Cortex of kidney (tissue), 1 donor: ENCODE measurements around the gene FHL1.

Experiments used
- DNase-seq: peaks from one replicate; lab custom pipeline; 2025; lab: John Stamatoyannopoulos, UW

FHL1 gene

DNA sequence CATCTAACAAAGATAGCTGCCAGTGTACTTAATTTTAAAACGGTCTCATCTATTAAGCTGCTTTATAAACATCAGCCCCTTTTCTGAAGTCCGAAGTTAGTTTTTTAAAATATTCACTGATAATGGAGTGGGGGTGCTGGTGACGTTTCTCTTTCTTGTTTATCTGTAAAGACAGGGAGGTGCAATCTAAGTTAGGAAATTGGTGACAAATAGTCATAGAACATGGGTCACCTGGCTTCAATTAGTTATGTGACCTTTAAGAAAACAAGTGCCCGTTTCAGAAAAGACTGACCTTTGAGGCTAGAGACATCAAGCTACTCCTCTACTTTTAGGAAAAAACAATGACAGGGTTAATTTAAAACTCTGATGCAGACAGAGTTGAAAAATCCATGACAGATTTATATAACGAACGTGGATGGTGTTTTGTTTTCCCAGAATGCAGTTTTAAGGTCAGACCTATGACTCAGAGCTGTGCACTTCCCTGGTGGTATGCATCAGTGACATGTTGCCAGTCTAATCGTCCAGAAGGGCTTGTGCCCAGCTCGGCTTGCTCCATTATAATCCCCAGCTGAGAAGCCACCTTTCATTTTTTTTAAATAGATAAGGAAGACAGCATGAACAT lies 38.2 kb downstream of the FHL1 start:
- DNase-seq, result no peak

DNA sequence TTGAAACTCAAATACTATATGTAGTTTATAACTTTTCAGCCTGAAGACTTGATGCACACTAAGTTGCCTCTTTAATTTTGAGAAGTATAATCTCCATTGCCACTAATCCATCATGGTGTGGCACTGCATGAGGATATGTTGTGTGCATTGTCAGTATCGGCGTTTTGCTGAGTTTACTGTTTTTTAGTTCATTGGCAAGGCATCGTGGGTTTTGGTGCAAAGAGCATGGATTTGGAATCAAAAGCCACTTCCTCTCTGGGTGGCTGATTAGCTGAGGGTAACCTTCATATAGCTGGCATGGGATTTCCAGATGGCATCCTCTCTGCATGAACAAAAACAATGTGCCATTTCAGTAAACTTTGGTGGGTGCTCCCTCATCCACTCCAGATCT lies 38.7 kb downstream of the FHL1 start:
- DNase-seq, result no peak

DNA sequence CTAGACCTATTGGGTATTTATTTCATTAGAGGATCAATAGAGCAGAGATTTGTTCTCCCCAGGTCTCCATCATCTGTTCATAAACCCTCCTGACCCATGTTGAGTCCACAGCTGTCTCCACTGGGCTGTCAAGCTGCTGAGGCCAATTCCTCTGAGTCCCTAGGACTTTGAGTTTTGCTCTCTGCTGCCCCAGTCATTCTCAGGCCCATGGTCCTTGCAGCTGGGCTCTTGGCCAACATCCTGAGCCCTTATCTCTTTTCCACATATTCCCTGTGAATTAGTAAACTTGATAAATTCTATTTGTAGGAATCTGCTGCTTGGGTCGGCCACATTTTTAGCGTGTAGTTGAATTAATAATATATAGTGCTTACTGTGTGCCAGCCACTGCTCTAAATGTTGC lies 41.9 kb downstream of the FHL1 start:
- no peak for DNase-seq

DNA sequence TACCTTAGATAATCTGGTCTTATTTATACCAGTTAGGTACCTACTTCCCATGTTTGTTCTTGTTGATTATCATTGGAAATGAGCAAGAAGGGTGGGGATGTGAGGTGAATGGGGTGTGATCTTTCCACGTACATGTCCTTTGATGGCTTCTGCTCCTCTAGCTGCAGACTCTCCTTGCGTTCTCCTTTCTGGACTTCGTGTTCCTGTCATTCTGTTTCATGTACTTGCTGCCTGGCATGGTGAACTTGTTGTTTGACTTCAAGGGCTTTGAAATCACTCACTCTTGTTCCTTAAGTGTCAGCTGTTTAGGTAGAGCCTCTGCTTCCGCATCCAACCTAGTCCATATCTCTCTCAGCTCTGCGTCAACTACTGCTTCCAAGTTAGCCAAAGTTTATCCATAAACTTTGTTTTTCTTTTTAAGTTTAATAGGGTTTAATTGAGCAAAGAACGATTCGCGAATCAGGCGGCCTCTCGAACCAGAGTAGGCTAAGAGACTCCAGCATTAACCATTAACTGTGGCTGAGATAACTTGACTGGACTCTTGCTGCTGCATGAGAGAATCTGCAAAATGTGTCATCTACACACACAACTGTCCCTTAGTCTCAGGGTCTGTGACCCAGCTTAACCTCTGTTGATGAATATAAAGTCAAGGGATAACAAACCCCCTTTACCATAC lies 42.8 kb downstream of the FHL1 start:
- DNase-seq, result no peak

DNA sequence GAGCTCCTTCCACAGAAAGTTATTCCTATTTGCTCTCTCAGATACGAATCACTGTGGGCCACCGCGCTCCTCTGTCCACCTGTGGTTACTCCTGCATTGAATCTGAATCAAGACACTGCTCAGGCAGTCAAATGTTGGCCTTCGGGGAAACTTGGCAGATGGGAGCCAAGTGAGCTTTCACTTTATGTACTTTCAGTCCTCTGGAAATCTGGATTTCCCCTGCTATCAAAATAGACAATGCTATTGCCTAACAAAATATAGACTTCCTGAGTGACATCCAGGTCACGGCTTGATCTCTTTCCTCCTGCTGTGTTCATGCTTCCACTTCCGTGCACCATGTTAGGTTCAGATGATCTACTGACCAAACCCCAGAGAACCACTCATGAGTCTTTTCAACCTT lies 43.8 kb downstream of the FHL1 start:
- DNase-seq, result no peak

DNA sequence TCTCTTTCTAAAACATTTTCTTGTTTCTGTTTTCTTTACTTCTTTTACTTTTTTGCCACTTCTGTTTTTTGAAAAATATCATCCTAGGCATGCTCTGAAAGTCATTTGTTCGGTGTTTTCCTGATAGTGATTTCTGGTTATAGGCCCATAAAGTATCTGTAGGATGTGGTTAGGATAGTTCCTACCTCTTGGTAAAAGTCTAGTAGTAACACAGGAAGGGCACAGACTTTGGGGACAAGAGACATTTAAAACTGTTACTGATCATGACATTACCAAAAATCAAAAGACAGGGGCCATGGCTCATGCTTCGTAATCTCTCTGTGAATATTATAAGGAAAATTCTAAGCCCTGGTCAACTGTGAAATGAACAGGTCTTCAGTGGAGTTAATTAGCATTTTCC lies 44.8 kb downstream of the FHL1 start:
- no peak for DNase-seq

DNA sequence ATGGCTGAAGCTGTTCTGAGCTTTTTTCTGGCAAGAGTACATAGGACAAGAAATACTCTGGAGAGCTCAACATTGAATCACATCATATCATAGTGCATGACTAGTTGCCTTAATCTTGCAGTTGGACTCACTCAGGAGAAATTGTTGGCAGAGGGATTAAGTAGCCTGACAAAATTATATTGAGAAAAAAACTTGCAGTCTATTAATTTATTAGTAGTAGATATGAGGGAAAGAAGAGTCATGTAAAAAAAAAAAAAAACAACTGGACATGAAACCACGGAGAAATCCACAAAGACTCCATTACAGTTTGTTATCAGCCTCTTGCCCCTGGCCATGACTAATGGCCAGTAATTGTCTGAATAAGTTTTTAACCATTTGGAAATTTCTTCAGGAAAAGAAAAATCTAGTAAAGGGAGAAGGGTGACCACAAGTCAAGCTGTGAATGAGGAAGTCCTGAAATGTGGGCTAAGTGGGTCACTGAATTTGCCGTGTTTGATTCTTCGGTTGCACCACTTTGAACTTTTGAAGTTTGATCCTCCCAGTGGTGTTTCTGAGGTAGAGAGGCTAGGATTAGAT lies 45.6 kb downstream of the FHL1 start:
- no peak for DNase-seq

DNA sequence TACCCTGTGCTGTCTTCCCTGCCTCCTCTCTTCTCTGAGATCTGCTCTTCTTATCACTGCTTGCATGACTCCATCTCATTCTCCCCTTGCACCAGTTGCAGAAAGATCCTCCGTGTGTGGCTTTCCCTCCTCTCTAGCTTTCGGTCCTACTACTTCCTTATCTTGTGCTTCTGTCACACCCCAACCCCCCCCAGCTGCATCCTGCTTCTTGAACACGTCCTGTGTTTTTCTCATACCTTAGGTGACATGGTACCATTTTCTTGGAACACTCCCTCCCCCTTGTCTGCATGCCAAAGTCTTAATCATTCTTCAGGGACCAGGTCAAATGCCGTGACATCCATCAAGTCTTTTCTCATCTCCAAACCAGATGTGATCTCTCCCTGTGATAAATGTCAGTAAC lies 46.4 kb downstream of the FHL1 start:
- DNase-seq, result no peak

DNA sequence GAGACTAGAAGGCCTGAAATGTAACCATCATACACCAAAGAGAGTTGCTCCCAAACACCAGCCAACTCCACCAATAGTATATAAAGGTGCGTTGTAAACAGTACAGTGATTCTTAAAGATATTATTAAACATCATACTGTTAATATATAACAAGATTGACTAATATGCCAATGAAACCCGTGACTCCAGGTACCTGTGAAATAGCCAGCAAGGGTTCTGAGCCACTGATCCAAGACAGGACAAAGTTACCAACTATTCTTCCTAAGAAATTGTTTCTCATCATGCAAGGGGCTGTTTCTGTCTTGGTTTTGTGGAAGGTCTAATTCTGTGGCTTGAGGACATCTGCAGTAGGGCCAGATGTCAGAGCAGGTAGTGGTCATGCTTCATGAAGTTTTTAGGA lies 47.2 kb downstream of the FHL1 start:
- DNase-seq, result no peak

DNA sequence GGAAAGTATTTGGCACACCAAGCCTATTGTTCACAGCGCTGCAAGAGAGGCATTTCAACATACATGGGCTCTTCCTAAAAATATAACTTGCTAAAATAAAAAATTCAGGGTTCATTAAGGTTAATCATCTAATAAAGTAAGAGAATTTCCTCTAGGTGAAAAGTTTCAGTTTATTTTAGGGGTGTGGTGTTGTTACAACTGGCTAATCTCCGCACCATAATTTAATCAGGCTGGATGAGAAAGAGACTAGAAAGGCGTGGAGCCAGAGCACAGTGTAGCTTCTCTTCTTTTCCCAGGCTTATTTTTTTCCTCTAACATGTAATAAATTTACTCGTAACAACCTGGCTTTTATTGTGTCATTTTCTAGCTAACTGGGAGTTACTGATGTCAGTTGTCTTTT lies 47.9 kb downstream of the FHL1 start:
- no peak for DNase-seq

DNA sequence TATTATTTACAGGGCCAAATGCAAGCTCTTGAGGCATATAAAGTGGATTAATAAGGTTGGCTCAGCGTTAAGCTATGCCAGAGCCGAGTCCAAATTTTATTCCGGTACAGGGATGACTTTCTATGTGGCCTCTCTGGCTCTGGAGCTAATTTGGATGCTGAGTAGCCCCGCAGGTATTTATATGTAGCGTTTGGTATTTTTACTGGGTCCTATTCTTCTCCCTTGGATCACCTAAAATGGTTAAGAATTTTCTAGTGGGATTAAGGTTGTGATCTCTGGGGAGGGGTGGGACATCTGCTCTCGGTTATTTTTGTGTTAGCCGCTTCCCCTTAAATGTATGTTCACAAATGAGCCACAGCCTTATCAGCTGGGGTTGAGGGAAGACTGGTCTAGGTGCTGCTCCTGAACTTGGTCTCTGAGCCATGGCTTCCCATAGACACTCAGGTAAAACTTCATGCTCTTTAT lies 49.4 kb downstream of the FHL1 start:
- no peak for DNase-seq

DNA sequence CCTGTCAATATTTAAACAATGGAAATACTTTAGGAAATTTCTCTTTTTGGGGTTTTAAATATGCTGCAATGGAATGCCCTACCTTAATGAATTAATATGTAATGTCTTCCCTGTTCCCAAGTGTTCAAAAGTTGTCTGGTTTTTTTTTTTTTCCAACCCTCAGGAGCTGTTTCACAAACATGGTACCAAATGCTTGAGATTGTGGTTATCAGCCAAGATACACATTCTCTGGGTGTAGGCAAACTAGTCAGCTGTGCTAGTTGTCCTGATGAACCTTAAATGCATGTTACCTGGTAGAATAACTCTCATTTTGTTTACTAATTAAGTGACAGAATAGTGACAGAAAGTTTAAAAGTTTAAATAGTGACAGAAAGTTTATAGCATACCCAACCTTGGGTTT lies 50.7 kb downstream of the FHL1 start:
- no peak for DNase-seq

DNA sequence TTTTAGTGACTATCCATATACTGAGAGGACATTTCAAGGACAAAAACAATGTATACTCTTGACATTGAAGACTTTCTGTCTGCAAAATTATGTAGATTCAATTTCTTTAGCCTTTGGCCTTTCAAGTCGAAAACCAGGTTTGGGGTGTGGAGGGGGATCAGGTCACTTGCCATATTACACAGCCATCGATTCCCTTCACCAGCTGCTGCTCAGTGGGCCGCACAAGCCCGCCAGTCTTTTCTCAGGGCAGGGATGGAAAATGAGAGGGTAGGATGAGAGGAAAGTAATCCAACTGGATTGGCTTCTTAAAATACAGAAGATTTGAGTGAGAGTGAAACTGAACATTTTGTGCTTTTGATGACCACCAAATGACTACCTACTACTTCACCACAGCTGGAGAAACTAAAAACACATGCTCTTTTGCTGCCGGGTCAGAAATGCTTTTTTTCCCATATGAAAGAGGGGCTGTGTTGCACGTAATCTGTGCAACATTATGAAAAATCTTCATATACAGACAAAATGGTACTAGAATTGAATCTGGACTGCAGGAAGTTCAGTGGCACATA lies 51.4 kb downstream of the FHL1 start:
- no peak for DNase-seq

DNA sequence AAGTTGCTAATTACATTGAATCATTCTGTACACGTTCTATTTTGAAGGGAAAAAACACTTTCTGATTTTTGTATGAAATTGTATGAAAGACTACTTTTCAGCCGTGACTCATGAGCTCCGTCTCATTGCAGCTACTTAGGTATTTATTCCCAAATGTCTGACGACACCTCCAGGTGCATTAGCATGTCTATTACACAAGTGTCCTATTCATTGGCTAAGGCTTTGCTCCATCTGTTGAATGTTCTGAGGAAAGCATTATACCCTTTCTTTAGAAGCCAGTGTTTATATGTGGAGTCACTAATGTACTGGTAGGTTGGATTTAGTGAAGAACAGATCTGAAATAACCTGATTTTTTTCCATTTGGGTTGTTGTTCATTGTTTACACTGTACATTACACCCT lies 52.0 kb downstream of the FHL1 start:
- no peak for DNase-seq

DNA sequence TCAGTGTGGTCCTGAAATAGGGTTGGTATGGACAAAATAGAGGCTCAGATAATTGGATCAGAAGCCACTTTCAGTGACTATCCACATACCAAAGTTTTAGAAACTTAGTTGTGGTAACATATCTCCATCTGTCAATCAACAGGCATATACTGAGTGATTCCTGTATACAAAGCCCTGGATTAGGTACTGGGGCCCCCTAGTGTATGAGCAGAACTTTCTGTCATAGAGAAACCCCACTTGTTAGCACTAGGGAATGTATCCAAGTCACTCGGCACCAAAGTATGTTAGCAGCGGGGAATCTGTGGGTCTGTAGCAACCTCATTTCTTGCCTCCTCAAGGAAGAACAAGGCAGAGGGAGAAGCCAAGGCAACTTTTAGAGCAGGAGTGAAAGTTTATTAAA lies 53.1 kb downstream of the FHL1 start:
- DNase-seq, result no peak

DNA sequence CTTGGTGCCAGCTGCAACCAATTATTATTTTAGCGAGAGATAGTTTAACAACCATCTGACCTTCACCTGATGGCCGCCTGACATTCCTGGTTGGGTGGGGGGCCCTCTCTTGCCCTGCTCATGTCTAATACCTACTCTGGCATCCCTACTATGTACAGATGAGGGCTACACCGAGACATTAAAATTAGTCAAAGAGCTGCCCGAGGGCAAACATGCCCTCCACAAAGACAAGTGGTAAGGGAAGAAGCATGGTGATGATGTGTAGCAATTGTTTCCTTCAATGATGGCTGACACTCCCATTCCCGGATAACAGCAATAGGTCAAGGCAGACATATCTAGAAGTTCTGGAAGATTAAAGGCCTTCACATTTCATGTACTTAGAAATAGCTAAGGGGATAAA lies 54.3 kb downstream of the FHL1 start:
- no peak for DNase-seq

DNA sequence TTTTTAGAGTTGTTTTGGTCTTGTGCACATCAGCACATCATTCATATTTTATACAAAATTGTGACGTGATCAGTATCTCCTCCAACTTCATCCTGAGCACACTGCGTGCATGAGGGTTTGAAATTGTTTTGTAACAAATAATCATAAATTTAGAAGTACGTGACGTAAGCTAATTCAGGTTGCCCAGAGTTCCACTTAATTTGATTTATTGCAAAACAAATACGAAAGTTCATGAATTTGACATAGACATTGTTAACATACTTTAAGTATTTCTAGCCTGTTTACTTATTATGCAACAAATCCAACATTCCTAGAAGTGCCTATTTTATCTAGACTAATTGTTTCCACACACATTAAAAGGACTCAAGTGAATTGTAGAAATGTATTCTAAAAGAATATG lies 55.6 kb downstream of the FHL1 start:
- no peak for DNase-seq

DNA sequence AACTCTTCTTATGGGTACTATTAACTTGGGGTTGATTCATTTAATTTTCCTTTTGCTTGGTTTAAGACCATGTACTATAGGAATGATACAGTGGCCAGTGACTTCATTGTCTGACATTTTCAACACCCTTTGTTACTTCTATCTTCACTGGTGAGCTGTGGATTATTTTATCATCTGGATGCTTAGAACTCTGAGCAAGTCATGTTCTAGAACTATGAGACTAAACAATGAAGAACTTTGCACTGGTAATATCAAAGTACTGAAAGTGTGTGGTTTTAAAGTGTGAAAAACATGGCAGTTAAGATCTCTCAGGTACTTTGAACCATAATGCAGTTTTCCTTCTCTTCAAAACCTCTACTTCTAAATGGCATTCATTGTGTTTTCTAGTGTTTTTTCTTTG lies 56.1 kb downstream of the FHL1 start:
- DNase-seq, result no peak

DNA sequence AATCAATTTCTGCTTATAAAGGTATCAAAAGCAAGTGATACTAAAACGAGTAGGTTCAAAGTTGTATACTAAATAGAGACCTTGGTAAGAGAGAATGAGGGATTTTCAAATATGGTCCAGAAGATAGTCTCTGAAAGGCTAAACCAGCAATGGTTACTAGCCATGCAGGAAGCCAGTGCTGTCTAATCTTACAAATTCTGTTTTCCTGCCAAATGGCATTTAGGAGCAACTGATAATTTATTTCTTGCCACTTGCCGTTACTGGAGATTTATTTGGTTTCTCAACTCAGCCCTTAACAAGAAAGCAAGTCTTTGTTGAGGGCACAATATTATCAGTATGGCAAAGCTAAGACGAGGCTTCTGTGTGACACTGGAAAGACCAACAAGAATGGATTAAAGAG lies 56.6 kb downstream of the FHL1 start:
- no peak for DNase-seq

DNA sequence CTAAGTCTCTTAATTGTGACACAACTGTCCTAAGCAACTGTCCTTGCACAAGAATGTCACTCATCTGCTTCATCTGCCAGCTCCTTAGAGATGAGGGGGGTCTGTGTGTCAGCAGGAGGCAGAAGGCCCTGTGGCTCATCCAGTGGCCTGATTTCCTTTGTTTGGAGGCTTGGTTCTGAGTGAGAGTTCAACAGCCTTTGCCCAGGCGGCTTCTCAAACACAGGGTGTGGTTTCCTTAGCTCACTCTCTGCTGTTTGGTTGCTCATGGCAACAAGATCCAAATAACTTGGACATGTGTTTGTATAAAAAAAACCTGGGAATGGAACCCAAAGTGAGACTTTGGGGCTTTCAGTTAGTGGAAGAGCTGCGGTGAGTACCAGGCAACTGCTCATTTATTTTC lies 57.2 kb downstream of the FHL1 start:
- no peak for DNase-seq

DNA sequence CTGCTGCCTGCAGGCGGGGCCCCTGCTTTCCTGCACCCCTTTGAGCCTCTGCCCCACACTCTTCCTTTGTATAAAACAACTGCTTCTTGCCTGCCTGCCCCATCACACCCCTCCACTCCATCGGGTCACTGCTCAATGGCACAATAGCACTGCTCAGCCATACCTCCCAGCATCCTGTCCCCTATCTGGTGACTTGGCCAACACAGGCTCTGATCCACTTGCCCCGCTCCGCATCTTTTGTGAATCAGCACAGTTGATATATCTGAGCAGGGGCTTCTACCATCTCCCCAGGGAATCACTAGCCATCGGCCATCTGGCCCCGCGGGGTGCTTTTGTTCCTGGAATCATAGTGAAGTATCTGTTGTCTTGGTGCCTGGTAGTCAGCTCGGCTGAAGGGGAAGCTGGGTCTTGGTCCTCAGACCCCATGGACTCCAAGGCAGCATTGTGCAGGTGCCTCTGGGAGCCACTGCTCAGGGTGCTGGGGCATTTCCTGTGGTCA lies 58.6 kb downstream of the FHL1 start:
- DNase-seq, result no peak

DNA sequence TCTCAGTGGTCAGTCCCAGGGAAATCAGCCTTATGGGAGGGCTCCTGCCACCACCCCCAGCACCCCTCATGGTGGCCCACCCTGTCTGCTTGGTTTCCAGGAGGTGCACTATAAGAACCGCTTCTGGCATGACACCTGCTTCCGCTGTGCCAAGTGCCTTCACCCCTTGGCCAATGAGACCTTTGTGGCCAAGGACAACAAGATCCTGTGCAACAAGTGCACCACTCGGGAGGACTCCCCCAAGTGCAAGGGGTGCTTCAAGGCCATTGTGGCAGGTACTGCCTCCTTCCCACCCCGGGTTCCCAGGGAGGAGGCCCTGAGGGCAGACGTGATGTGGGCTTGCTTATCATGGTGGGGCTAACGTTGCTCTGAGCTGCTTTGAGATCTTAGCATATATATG lies 59.6 kb downstream of the FHL1 start:
- DNase-seq, result no peak

DNA sequence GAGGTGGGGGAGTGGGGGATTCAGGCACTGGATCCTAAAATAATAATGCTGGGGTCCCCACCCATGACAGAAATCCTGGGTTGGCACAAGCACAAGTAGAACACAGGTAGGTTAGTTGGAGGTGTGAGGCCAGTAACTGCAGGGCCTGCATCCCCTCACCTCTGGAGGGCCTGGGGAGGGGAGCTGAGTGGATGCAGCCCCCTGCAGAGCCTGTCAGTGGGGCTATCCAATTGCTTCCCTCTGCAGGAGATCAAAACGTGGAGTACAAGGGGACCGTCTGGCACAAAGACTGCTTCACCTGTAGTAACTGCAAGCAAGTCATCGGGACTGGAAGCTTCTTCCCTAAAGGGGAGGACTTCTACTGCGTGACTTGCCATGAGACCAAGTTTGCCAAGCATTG lies 60.2 kb downstream of the FHL1 start:
- no peak for DNase-seq
